ENCODE measurements around the gene C2CD2.

DNA sequence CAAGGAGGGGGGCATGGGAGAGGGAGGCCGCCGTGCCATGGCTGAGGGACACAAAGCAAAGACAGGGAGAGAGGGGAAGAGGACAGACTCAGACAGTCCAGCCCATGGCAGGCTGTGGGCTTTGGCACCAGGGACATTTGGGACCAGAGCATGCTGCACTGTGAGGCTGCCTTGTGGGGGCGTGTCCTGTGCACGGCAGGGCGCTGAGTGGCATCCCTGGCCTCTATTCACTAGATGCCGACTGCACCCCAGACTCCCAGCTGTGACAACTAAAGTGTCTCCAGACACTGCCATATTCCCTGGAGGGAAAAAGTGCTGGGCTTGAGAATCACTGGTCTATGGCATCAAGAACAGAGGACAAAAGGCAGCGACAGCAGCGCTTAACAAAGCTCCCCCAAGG is 56.1 kb downstream of the C2CD2 start:
- TF ChIP-seq, protein P1, sequence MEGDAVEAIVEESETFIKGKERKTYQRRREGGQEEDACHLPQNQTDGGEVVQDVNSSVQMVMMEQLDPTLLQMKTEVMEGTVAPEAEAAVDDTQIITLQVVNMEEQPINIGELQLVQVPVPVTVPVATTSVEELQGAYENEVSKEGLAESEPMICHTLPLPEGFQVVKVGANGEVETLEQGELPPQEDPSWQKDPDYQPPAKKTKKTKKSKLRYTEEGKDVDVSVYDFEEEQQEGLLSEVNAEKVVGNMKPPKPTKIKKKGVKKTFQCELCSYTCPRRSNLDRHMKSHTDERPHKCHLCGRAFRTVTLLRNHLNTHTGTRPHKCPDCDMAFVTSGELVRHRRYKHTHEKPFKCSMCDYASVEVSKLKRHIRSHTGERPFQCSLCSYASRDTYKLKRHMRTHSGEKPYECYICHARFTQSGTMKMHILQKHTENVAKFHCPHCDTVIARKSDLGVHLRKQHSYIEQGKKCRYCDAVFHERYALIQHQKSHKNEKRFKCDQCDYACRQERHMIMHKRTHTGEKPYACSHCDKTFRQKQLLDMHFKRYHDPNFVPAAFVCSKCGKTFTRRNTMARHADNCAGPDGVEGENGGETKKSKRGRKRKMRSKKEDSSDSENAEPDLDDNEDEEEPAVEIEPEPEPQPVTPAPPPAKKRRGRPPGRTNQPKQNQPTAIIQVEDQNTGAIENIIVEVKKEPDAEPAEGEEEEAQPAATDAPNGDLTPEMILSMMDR (IDR thresholded peaks at IDR 0.05; ENCODE audit: insufficient read depth, low read length): no peak
- no peak for TF ChIP-seq REST (IDR thresholded peaks at IDR 0.05; ENCODE audit: insufficient replicate concordance, low read depth)
- TF ChIP-seq POLR2AphosphoS5 (IDR thresholded peaks at IDR 0.05; ENCODE audit: low read depth): no peak
